Keratinocyte (primary cell): Measurements from ENCODE around the gene DGKZ. TPM values are rescaled to one million over a fixed set of nuclear protein-coding genes. Genes with fewer than 3 reads are reported as not detected.
A peak's percentile ranks its signal among the peaks of the same experiment; 100 is the strongest.

Experiments
- DNase-seq: peaks from one replicate; pipeline ENCODE4 v3.0.0-alpha.2; 2011; ENCODE audit warnings: low read depth, missing footprints, low spot score
- FAIRE-seq: peaks from 2 replicates; lab custom pipeline; 2011; peaks lifted over from hg19 to GRCh38; lab: Jason Lieb, UNC
- H2AFZ ChIP-seq: 2 replicates; pipeline ENCODE4 v1.6.0; 2012; ENCODE audit warnings: low read length, control low read depth, inconsistent platforms; ENCODE audit not compliant: control insufficient read depth
- H3K27ac ChIP-seq: 2 replicates; pipeline ENCODE4 v1.5.1; 2011; ENCODE audit warnings: low read length; ENCODE audit not compliant: control insufficient read depth, insufficient read depth
- H3K27me3 ChIP-seq: 3 replicates; pipeline ENCODE4 v1.6.0; 2011; ENCODE audit warnings: low read length; ENCODE audit not compliant: control insufficient read depth, insufficient read depth; ENCODE audit errors: extremely low read depth
- H3K36me3 ChIP-seq, 2 experiments: 2 replicates in 1 of 2; 3 replicates in 1 of 2; pipeline ENCODE4 v1.5.1; 2011; ENCODE audit warnings: low read length in 2 of 2, mild to moderate bottlenecking in 1 of 2; ENCODE audit not compliant: control insufficient read depth in 2 of 2, insufficient read depth in 2 of 2; ENCODE audit errors: extremely low read depth in 1 of 2
- H3K4me1 ChIP-seq: 3 replicates; pipeline ENCODE4 v1.5.1; 2011; ENCODE audit warnings: low read length; ENCODE audit not compliant: control insufficient read depth, insufficient read depth; ENCODE audit errors: extremely low read depth
- H3K4me2 ChIP-seq: 3 replicates; pipeline ENCODE4 v1.6.0; 2011; ENCODE audit warnings: low read depth, low read length; ENCODE audit not compliant: control insufficient read depth, insufficient read depth; ENCODE audit errors: extremely low read depth
- H3K4me3 ChIP-seq, 3 experiments: fragments of 200-600 bp in 1 of 3; sonication (generic) in 1 of 3; 2 replicates in 2 of 3; 3 replicates in 1 of 3; pipeline ENCODE4 v1.5.1; 2011 to 2016; ENCODE audit warnings: low read length in 3 of 3, mild to moderate bottlenecking in 3 of 3, control low read depth in 2 of 3, inconsistent platforms in 1 of 3, low read depth in 1 of 3, mixed read lengths in 1 of 3, mixed run types in 1 of 3, moderate library complexity in 1 of 3; ENCODE audit not compliant: control insufficient read depth in 2 of 3, insufficient read depth in 2 of 3; ENCODE audit errors: extremely low read depth in 1 of 3
- H3K79me2 ChIP-seq: 2 replicates; pipeline ENCODE4 v1.6.0; 2012; ENCODE audit warnings: low read length; ENCODE audit not compliant: control insufficient read depth, insufficient read depth
- H3K9ac ChIP-seq: 3 replicates; pipeline ENCODE4 v1.6.0; 2011; ENCODE audit warnings: low read length; ENCODE audit not compliant: control insufficient read depth, insufficient read depth; ENCODE audit errors: extremely low read depth
- H3K9me1 ChIP-seq: 3 replicates; pipeline ENCODE4 v1.6.0; 2011; ENCODE audit warnings: low read length; ENCODE audit not compliant: control insufficient read depth, insufficient read depth; ENCODE audit errors: extremely low read depth
- H3K9me3 ChIP-seq: 2 replicates; pipeline ENCODE4 v1.5.1; 2012; ENCODE audit warnings: low read depth, low read length; ENCODE audit not compliant: control insufficient read depth
- H4K20me1 ChIP-seq: 3 replicates; pipeline ENCODE4 v1.6.0; 2011; ENCODE audit warnings: low read length; ENCODE audit not compliant: control insufficient read depth, insufficient read depth; ENCODE audit errors: extremely low read depth
- EZH2 ChIP-seq: IDR thresholded peaks from one replicate; pipeline ENCODE4 v1.6.1; 2012; ENCODE audit warnings: inconsistent platforms, mild to moderate bottlenecking, low read length, moderate library complexity
- dilution Hi-C: fragments of 300-500 bp; cut with MboI; formaldehyde crosslinking; loops from one replicate; pipeline ENCODE4 v1.7.0; 2020; ENCODE audit warnings: low sequenced_read_pairs; ENCODE audit not compliant: extremely low pct_ligation_motif_present
- polyA plus RNA-seq, 5 experiments: library from polyadenylated mRNA; depleted of rRNA in 3 of 5; stranded (reverse) in 3 of 5; stranded (forward) in 1 of 5; unstranded in 1 of 5; fragments of >200 nt; gene quantifications; 1 replicate in 1 of 5; 2 replicates in 3 of 5; 3 replicates in 1 of 5; pipeline versions ENCODE4 v1.2.1 to v1.2.3, GENCODE V29; 2011 to 2012; ENCODE audit warnings: missing spikeins in 2 of 5, low read depth in 1 of 5, low replicate concordance in 1 of 5
- TF ChIP-seq, protein P1 (sequence below), 3 experiments: IDR thresholded peaks in 1 of 3; conservative IDR thresholded peaks in 1 of 3; optimal IDR thresholded peaks in 1 of 3; 2 replicates in 2 of 3; 3 replicates in 1 of 3; pipeline versions ENCODE3 to v1.5.1; 2011; ENCODE audit warnings: low read length in 3 of 3, mild to moderate bottlenecking in 3 of 3, moderate library complexity in 2 of 3, control low read depth in 1 of 3, inconsistent platforms in 1 of 3; ENCODE audit not compliant: insufficient read depth in 2 of 3; ENCODE audit errors: extremely low read depth in 1 of 3

The DGKZ gene
- polyA plus RNA-seq, 1 donor (not counting 4 experiments of a cell fraction or from before 2014, with no cell fraction given) = 23.3 TPM

DNA sequence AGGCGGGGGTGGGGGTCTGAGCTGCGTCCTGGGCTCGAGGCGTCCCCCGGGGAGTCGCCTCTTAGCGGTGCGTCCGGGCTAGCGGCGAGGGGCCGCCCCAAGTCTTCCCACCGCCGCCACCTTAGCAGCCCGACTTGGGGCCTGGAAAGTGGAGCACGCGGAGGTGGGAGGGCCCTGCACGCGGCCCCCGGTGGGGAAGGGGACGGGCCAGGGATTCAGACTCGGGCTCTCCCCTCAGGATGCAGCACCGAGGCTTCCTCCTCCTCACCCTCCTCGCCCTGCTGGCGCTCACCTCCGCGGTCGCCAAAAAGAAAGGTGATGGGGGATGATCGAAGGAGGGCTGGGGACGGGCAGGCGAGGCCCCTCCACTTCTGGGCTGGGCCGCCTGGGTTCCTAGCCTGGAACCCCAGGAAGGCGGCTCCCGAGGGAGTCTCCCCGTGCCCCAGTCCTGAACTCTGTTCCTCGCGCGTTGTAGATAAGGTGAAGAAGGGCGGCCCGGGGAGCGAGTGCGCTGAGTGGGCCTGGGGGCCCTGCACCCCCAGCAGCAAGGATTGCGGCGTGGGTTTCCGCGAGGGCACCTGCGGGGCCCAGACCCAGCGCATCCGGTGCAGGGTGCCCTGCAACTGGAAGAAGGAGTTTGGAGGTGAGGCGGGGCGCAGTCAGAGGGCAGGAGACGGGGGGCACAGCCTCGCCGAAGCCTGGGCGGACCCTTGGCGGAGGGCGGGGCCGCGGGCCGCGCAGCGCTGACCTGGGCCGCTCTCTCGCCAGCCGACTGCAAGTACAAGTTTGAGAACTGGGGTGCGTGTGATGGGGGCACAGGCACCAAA is 34.8 kb downstream of the DGKZ start:
- Histone ChIP-seq H3K9ac (peak overlapping the region; percentile 37), H3K9me3 (no peaks in the 10 kb centered on the region), H3K79me2 (no peaks in the 10 kb centered on the region), H3K4me2 (peak overlapping the region; percentile 82), H3K36me3 (peaks cover 0 to 5% of the 10 kb centered on the region in 2 experiments), H3K27me3 (peaks cover 13% of the 10 kb centered on the region), H3K4me3 (peak overlapping the region; percentile 2 to 48 (median 26)), H3K9me1 (no peaks in the 10 kb centered on the region), H4K20me1 (no peaks in the 10 kb centered on the region), H2AFZ (no peak overlapping the region), H3K27ac (no peak overlapping the region), H3K4me1 (peaks cover 11% of the 10 kb centered on the region)
- DNase-seq (no peak), FAIRE-seq (no peak)
- dilution Hi-C loops = no loop called here
- TF ChIP-seq, protein P1, sequence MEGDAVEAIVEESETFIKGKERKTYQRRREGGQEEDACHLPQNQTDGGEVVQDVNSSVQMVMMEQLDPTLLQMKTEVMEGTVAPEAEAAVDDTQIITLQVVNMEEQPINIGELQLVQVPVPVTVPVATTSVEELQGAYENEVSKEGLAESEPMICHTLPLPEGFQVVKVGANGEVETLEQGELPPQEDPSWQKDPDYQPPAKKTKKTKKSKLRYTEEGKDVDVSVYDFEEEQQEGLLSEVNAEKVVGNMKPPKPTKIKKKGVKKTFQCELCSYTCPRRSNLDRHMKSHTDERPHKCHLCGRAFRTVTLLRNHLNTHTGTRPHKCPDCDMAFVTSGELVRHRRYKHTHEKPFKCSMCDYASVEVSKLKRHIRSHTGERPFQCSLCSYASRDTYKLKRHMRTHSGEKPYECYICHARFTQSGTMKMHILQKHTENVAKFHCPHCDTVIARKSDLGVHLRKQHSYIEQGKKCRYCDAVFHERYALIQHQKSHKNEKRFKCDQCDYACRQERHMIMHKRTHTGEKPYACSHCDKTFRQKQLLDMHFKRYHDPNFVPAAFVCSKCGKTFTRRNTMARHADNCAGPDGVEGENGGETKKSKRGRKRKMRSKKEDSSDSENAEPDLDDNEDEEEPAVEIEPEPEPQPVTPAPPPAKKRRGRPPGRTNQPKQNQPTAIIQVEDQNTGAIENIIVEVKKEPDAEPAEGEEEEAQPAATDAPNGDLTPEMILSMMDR (optimal IDR thresholded peaks at IDR 0.05 in 1 of 3, IDR thresholded peaks at IDR 0.05 in 1 of 3, conservative IDR thresholded peaks at IDR 0.05 in 1 of 3; ENCODE audit: extremely low read depth in 1 of 3, insufficient read depth in 2 of 3, low read length in 3 of 3) = no peak
- peak; percentile 86 for TF ChIP-seq EZH2

DNA sequence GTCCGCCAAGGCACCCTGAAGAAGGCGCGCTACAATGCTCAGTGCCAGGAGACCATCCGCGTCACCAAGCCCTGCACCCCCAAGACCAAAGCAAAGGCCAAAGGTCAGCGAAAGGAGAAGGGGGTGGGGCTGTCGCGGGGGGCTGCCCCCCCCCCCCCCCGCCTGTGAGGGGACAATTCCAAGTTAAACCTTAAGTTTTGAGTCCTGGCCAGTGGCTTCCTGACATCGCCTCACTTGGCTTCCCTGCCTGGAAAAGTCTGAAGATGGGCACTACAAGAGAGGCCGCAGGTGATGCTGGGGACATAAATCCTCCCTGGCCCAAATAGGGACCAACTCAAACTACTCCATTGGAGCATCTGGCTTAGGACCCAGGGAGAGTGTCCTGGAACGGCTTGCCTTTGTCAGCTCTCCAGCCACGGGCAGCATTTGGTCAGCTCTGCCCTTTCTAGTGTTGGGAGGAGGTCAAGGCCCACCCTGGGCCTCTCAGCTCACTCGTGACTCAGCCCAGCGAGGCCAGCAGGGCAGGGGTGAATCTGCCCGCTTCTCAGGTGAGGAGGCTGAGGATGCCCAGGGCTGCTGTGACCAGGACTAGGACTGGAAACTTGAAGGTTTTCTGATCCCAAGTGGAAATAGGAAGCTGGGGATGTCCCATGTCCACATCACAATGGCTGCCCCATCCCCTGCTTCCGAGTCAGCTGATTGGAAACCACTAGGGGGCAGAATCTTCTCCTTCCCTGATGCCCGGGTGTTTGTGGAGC is 35.6 kb downstream of the DGKZ start:
- no peak overlapping the region for H2AFZ ChIP-seq
- no peaks in the 10 kb centered on the region for H3K79me2 ChIP-seq
- H4K20me1 ChIP-seq = no peaks in the 10 kb centered on the region
- TF ChIP-seq, protein P1 (optimal IDR thresholded peaks at IDR 0.05 in 1 of 3, IDR thresholded peaks at IDR 0.05 in 1 of 3, conservative IDR thresholded peaks at IDR 0.05 in 1 of 3; ENCODE audit: extremely low read depth in 1 of 3, insufficient read depth in 2 of 3, low read length in 3 of 3) = peak; percentile 56 to 72 (median 59)
- no peak for TF ChIP-seq EZH2
- H3K27me3 ChIP-seq = peaks cover 20% of the 10 kb centered on the region
- no peak overlapping the region for H3K9ac ChIP-seq
- no peak for DNase-seq
- no peaks in the 10 kb centered on the region for H3K9me3 ChIP-seq
- peaks cover 11% of the 10 kb centered on the region for H3K4me1 ChIP-seq
- H3K4me3 ChIP-seq = peak overlapping the region in 1 of 3 experiments; percentile 26
- H3K36me3 ChIP-seq = peaks cover 0 to 5% of the 10 kb centered on the region in 2 experiments
- no peaks in the 10 kb centered on the region for H3K9me1 ChIP-seq
- H3K4me2 ChIP-seq = peak overlapping the region; percentile 82
- dilution Hi-C loops = no loop called here
- no peak overlapping the region for H3K27ac ChIP-seq
- FAIRE-seq = no peak
